H9 (cell line): ENCODE results near the gene TMEFF2. TPM values are rescaled to one million over a fixed set of nuclear protein-coding genes. Genes with fewer than 3 reads are reported as not detected.

Experiments
- DNase-seq: peaks from one replicate; pipeline ENCODE4 v3.0.0-alpha.2; 2017
- H2AFZ ChIP-seq: one replicate; pipeline ENCODE4 v1.6.1; 2013; ENCODE audit warnings: mild to moderate bottlenecking, low read length, control low read depth, moderate library complexity
- H2AK5ac ChIP-seq: 2 replicates; pipeline ENCODE4 v1.6.1; 2013; ENCODE audit warnings: low read length, control low read depth, mixed read lengths; ENCODE audit not compliant: insufficient read length
- H2BK120ac ChIP-seq: one replicate; pipeline ENCODE4 v1.6.1; 2013; ENCODE audit warnings: low read depth, mild to moderate bottlenecking, low read length, control low read depth, inconsistent platforms; ENCODE audit not compliant: poor library complexity, severe bottlenecking
- H2BK12ac ChIP-seq: 2 replicates; pipeline ENCODE4 v1.6.1; 2013; ENCODE audit warnings: low read length, control low read depth, mixed read lengths, low read depth; ENCODE audit not compliant: insufficient read length
- H2BK15ac ChIP-seq: 2 replicates; pipeline ENCODE4 v1.6.1; 2013; ENCODE audit warnings: low read depth, low read length, control low read depth
- H2BK20ac ChIP-seq: one replicate; pipeline ENCODE4 v1.6.1; 2013; ENCODE audit warnings: low read depth, mild to moderate bottlenecking, low read length, control low read depth, inconsistent platforms; ENCODE audit not compliant: poor library complexity, severe bottlenecking
- H2BK5ac ChIP-seq: 2 replicates; pipeline ENCODE4 v1.6.1; 2013; ENCODE audit warnings: low read length, control low read depth, mixed read lengths; ENCODE audit not compliant: insufficient read length
- H3K14ac ChIP-seq: 2 replicates; pipeline ENCODE4 v1.6.1; 2013; ENCODE audit warnings: low read length, control low read depth; ENCODE audit not compliant: insufficient read depth
- H3K18ac ChIP-seq: 2 replicates; pipeline ENCODE4 v1.6.1; 2013; ENCODE audit warnings: low read depth, mild to moderate bottlenecking, mixed read lengths, low read length, control low read depth; ENCODE audit not compliant: insufficient read length
- H3K23ac ChIP-seq: 2 replicates; pipeline ENCODE4 v1.6.1; 2013; ENCODE audit warnings: low read length, control low read depth, mixed read lengths, low read depth; ENCODE audit not compliant: insufficient read length
- H3K23me2 ChIP-seq: 2 replicates; pipeline ENCODE4 v1.6.1; 2013; ENCODE audit warnings: low read depth, mild to moderate bottlenecking, mixed read lengths, low read length, control low read depth; ENCODE audit not compliant: insufficient read length, poor library complexity, severe bottlenecking
- H3K27ac ChIP-seq: 2 replicates; pipeline ENCODE4 v1.5.1; 2013; ENCODE audit warnings: low read length, control low read depth, mixed read lengths, low read depth; ENCODE audit not compliant: insufficient read length
- H3K27me3 ChIP-seq: 2 replicates; pipeline ENCODE4 v1.6.1; 2013; ENCODE audit warnings: low read length, control low read depth, inconsistent platforms; ENCODE audit not compliant: insufficient read depth
- H3K4ac ChIP-seq: 2 replicates; pipeline ENCODE4 v1.6.1; 2013; ENCODE audit warnings: low read depth, mild to moderate bottlenecking, control low read depth, inconsistent platforms, low read length, moderate library complexity
- H3K4me1 ChIP-seq: 2 replicates; pipeline ENCODE4 v1.6.1; 2013; ENCODE audit warnings: low read length, control low read depth, inconsistent platforms; ENCODE audit not compliant: insufficient read depth
- H3K4me2 ChIP-seq: 2 replicates; pipeline ENCODE4 v1.6.1; 2013; ENCODE audit warnings: low read length, control low read depth, mixed read lengths; ENCODE audit not compliant: insufficient read length, insufficient read depth
- H3K56ac ChIP-seq: 2 replicates; pipeline ENCODE4 v1.6.1; 2013; ENCODE audit warnings: low read depth, mild to moderate bottlenecking, mixed read lengths, low read length, control low read depth; ENCODE audit not compliant: insufficient read length
- H3K79me1 ChIP-seq: 2 replicates; pipeline ENCODE4 v1.6.1; 2013; ENCODE audit warnings: low read depth, mild to moderate bottlenecking, moderate library complexity, low read length, control low read depth, inconsistent platforms; ENCODE audit not compliant: insufficient read depth, poor library complexity, severe bottlenecking
- H3K79me2 ChIP-seq: 2 replicates; pipeline ENCODE4 v1.6.1; 2013; ENCODE audit warnings: low read length, control low read depth, inconsistent platforms; ENCODE audit not compliant: insufficient read depth
- H3K9ac ChIP-seq: 2 replicates; pipeline ENCODE4 v1.6.1; 2013; ENCODE audit warnings: low read length, control low read depth, mixed read lengths; ENCODE audit not compliant: insufficient read length; ENCODE audit errors: extremely low read depth
- H3K9me3 ChIP-seq: one replicate; pipeline ENCODE4 v1.6.1; 2013; ENCODE audit warnings: low read depth, low read length, inconsistent platforms; ENCODE audit not compliant: control insufficient read depth
- H3T11ph ChIP-seq: one replicate; pipeline ENCODE4 v1.6.1; 2013; ENCODE audit warnings: mild to moderate bottlenecking, low read length, control low read depth, inconsistent platforms
- H4K20me1 ChIP-seq: one replicate; pipeline ENCODE4 v1.6.1; 2013; ENCODE audit not compliant: control insufficient read depth, insufficient read length, insufficient read depth
- H4K5ac ChIP-seq: 2 replicates; pipeline ENCODE4 v1.6.1; 2013; ENCODE audit warnings: low read depth, mild to moderate bottlenecking, mixed read lengths, low read length, control low read depth; ENCODE audit not compliant: insufficient read length
- H4K8ac ChIP-seq: replicated peaks from 2 replicates; pipeline ENCODE4 v1.6.1; 2013; ENCODE audit warnings: low read length, control low read depth, mixed read lengths, low read depth; ENCODE audit not compliant: insufficient read length
- H4K91ac ChIP-seq: 2 replicates; pipeline ENCODE4 v1.6.1; 2013; ENCODE audit warnings: low read depth, mild to moderate bottlenecking, moderate library complexity, mixed read lengths, low read length, control low read depth; ENCODE audit not compliant: insufficient read length
- H3K27ac Mint-ChIP-seq, 3 experiments: 2 replicates in 2 of 3; 3 replicates in 1 of 3; pipeline ENCODE4 v1.8.0; 2020 to 2021; ENCODE audit warnings: mixed read lengths in 3 of 3, mild to moderate bottlenecking in 1 of 3, moderate library complexity in 1 of 3
- H3K27me3 Mint-ChIP-seq: 2 replicates; pipeline ENCODE4 v1.8.0; 2021; ENCODE audit warnings: low read depth, mild to moderate bottlenecking, moderate library complexity, mixed read lengths
- H3K36me3 Mint-ChIP-seq, 3 experiments: 2 replicates in 2 of 3; 3 replicates in 1 of 3; pipeline ENCODE4 v1.8.0; 2020 to 2021; ENCODE audit warnings: low read depth in 3 of 3, mixed read lengths in 3 of 3; ENCODE audit not compliant: insufficient read depth in 1 of 3
- H3K4me1 Mint-ChIP-seq, 2 experiments: 2 replicates each; pipeline ENCODE4 v1.8.0; 2020; ENCODE audit warnings: mixed read lengths in 2 of 2
- H3K4me3 Mint-ChIP-seq, 2 experiments: 2 replicates in 1 of 2; 3 replicates in 1 of 2; pipeline ENCODE4 v1.8.0; 2020 to 2021; ENCODE audit warnings: mild to moderate bottlenecking in 2 of 2, mixed read lengths in 2 of 2, moderate library complexity in 1 of 2
- H3K9me3 Mint-ChIP-seq, 2 experiments: 2 replicates in 1 of 2; 3 replicates in 1 of 2; pipeline ENCODE4 v1.8.0; 2020; ENCODE audit warnings: mild to moderate bottlenecking in 2 of 2, mixed read lengths in 2 of 2, moderate library complexity in 1 of 2
- CTCF ChIP-seq: fragments of 200-600 bp; sonication (generic); conservative IDR thresholded peaks from 3 replicates; pipeline ENCODE4 v1.8.0; 2021; ENCODE audit warnings: antibody characterized with exemption, mild to moderate bottlenecking
- WGBS: extraction: QIAGEN DNeasy Blood & Tissue Kit; methylation state at CpG from one replicate; pipeline ENCODE4 v1.1.7; 2013; ENCODE audit warnings: missing lambda C conversion rate, low lambda C conversion rate, mixed read lengths; ENCODE audit not compliant: insufficient read length; ENCODE audit errors: extremely low coverage; 5-methylcytosine and 5-hydroxymethylcytosine counted together
- total RNA-seq: library from RNA; stranded (reverse); gene quantifications from 2 replicates; pipeline ENCODE4 v1.2.1, GENCODE V29; 2021

The TMEFF2 gene
- total RNA-seq, 1 experiment from 2014 or later, result 0.39 TPM

GRCh38 chr2:192165842-192166241, 28.9 kb downstream of the TMEFF2 start:
- Histone ChIP-seq H3K18ac (no peak overlapping the region), H2BK5ac (no peak overlapping the region), H3K14ac (no peak overlapping the region), H3K4me2 (no peak overlapping the region), H4K8ac (no peak overlapping the region), H4K91ac (no peak overlapping the region), H4K20me1 (no peaks in the 10 kb centered on the region), H3K9ac (no peak overlapping the region), H3K4me1 (no peaks in the 10 kb centered on the region), H2AFZ (no peak overlapping the region), H3K79me2 (no peaks in the 10 kb centered on the region), H3T11ph (no peak overlapping the region), H2AK5ac (no peak overlapping the region), H3K4ac (no peak overlapping the region), H3K56ac (no peak overlapping the region), H3K27me3 (no peaks in the 10 kb centered on the region), H2BK15ac (no peak overlapping the region), H3K23ac (no peak overlapping the region), H3K79me1 (no peaks in the 10 kb centered on the region), H3K9me3 (no peaks in the 10 kb centered on the region), H2BK12ac (no peak overlapping the region), H2BK20ac (no peak overlapping the region), H3K27ac (no peak overlapping the region), H3K23me2 (no peaks in the 10 kb centered on the region), H2BK120ac (no peak overlapping the region), H4K5ac (no peak overlapping the region)
- DNase-seq, result no peak
- WGBS, result no CpG with 5 or more reads among the region's 4 CpGs
- Mint-ChIP-seq H3K9me3 (no peaks in the 10 kb centered on the region), H3K4me3 (no peak overlapping the region), H3K4me1 (peaks cover 0 to 2% of the 10 kb centered on the region in 2 experiments; a peak in 1 of 4 replicates), H3K27me3 (no peaks in the 10 kb centered on the region; the same call in 1 of the 2 replicates), H3K36me3 (no peaks in the 10 kb centered on the region), H3K27ac (no peak overlapping the region)
- TF ChIP-seq CTCF, result no peak
